Brain microvascular endothelial cell (primary cell): ENCODE data around the gene CENPP.

ENCODE experiments used
- DNase-seq: peaks from one replicate; pipeline ENCODE4 v3.0.0-alpha.2; 2020
- H3K27ac ChIP-seq: fragments of 250-450 bp; sonication (Bioruptor Pico); 2 replicates; pipeline ENCODE4 v1.5.1; 2020; ENCODE audit warnings: mild to moderate bottlenecking, moderate library complexity
- H3K27me3 ChIP-seq: fragments of 250-450 bp; sonication (Bioruptor Pico); replicated peaks from 2 replicates; pipeline ENCODE4 v1.5.1; 2020; ENCODE audit warnings: mild to moderate bottlenecking
- H3K36me3 ChIP-seq: fragments of 250-450 bp; sonication (Bioruptor Pico); replicated peaks from 2 replicates; pipeline ENCODE4 v1.5.1; 2020; ENCODE audit warnings: mild to moderate bottlenecking
- H3K4me3 ChIP-seq: 2 replicates; pipeline ENCODE4 v1.5.1; 2011; ENCODE audit warnings: low read depth, mild to moderate bottlenecking, control low read depth, low read length, moderate library complexity
- in situ Hi-C: cut with HindIII; loops from 2 replicates; pipeline ENCODE4 v1.10.0; 2017; ENCODE audit warnings: low sequenced_read_pairs, low pct_ligation_motif_present
- TF ChIP-seq, protein P1 (sequence below): IDR thresholded peaks from 2 replicates; pipeline ENCODE4 v1.5.1; 2011; ENCODE audit warnings: low read depth, mild to moderate bottlenecking, moderate library complexity, low read length, control low read depth, inconsistent platforms; ENCODE audit errors: missing control alignments

CENPP gene

DNA sequence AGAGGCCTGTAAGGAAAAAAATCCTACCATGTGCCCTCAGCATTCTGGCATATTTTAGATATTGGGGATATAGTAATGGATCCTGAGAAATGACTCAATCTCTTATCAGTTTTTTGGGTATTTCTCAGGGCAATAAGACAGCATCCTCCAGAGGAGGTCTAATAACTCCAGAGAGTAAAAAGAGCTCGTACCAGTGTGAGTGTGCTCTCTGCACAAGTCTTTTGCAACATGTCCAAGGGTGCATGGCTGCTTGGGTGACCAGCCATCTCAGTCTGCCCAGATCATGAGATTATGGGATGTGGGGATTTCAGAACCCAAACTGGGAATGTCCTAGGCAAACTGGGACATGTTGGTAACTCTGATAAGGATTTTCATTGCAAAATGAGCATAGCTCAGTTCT lies 141.3 kb downstream of the CENPP start:
- Histone ChIP-seq H3K4me3 (no peak overlapping the region), H3K27me3 (no peaks in the 10 kb centered on the region), H3K36me3 (no peaks in the 10 kb centered on the region), H3K27ac (no peak overlapping the region)
- in situ Hi-C loops: no loop called here
- DNase-seq: no peak
- TF ChIP-seq, protein P1, sequence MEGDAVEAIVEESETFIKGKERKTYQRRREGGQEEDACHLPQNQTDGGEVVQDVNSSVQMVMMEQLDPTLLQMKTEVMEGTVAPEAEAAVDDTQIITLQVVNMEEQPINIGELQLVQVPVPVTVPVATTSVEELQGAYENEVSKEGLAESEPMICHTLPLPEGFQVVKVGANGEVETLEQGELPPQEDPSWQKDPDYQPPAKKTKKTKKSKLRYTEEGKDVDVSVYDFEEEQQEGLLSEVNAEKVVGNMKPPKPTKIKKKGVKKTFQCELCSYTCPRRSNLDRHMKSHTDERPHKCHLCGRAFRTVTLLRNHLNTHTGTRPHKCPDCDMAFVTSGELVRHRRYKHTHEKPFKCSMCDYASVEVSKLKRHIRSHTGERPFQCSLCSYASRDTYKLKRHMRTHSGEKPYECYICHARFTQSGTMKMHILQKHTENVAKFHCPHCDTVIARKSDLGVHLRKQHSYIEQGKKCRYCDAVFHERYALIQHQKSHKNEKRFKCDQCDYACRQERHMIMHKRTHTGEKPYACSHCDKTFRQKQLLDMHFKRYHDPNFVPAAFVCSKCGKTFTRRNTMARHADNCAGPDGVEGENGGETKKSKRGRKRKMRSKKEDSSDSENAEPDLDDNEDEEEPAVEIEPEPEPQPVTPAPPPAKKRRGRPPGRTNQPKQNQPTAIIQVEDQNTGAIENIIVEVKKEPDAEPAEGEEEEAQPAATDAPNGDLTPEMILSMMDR: no peak

DNA sequence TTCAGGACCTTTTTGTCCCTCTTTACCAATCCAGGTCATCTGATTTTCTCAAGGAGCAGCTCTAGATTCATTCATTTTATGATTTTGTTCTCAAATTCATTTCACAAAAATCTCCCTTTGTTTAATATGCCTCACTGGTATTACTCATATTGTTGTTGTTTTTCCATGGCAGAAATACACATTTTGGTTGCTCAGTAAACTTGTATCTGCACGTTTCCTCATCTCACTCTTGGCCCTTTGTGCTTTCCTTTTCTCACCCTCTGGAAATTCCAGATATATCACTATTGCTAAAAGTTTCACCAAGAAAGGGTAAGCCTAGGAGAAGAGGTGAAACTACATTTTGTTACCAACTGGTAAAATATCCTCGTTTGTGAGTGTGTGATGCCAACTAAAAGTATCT lies 141.8 kb downstream of the CENPP start:
- in situ Hi-C loops: no loop called here
- H3K27ac ChIP-seq: no peak overlapping the region
- no peak for DNase-seq
- H3K4me3 ChIP-seq: no peak overlapping the region
- no peaks in the 10 kb centered on the region for H3K36me3 ChIP-seq
- TF ChIP-seq, protein P1: no peak
- H3K27me3 ChIP-seq: no peaks in the 10 kb centered on the region

DNA sequence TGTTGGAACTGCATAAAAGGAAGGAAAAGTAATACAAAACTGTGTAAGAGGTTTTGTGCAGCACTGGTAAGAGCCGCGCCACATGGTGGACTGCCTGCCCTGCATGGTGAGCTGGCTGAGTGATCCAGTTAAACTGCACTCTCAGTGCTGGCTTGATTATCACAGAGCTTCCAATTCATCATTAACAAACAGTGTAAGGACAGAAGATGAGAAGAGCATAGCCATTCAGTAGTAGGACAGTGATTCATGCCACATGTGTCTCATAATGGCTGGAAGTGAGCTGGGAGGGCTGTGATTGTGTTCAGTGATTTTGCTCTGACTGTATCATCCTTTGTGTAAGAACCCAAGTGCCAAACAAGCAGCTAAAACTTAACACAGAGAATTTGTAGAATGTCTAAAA lies 142.5 kb downstream of the CENPP start:
- in situ Hi-C loops: no loop called here
- H3K27ac ChIP-seq: no peak overlapping the region

DNA sequence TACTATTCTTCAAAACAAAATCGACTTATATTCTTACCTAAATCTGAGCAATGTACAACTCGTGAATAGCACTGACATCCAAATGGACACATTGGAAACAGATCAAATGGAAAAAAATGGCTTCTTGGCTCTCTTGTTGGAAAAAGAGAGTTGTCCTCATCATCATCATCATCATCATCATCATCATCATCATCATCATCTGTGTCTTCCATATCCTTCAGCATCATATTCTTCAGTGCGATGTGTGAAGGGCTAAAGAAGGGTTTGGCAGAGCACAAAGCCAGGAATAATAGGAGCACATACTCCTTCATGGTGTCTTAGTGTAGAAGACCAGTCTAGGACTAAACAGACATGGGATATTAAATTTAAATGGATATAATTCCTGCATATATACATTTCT lies 148.8 kb downstream of the CENPP start:
- Histone ChIP-seq H3K27me3 (no peaks in the 10 kb centered on the region), H3K4me3 (no peak overlapping the region), H3K36me3 (no peaks in the 10 kb centered on the region), H3K27ac (no peak overlapping the region)
- in situ Hi-C loops: no loop called here
- no peak for DNase-seq
- TF ChIP-seq, protein P1: no peak

More for the DNA sequence above, 142.5 kb downstream of the CENPP start:
- TF ChIP-seq, protein P1: no peak
- no peaks in the 10 kb centered on the region for H3K36me3 ChIP-seq
- no peaks in the 10 kb centered on the region for H3K27me3 ChIP-seq
- H3K4me3 ChIP-seq: no peak overlapping the region
- DNase-seq: no peak

DNA sequence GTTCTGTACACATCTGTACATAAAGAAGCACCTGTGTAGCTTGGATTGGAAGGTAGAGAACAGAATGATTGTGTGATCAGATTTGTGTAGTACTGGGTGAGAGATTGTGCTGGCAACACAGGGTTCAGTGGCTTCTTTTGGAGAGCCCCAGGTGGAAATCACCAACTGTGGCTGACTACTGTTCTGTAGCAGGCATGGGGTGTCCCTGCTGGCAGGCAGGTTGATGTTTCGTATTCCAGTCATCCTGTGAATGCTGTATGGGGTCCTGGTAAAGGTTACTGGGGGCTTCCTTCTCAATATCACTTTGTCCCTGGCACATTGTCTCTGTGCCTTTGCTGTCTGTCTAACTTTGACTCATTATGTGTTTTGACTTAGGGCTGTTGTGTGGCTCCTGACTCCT lies 151.2 kb downstream of the CENPP start:
- H3K27me3 ChIP-seq: no peaks in the 10 kb centered on the region
- in situ Hi-C loops: no loop called here
- DNase-seq: no peak
- no peaks in the 10 kb centered on the region for H3K36me3 ChIP-seq
- TF ChIP-seq, protein P1: no peak
- no peak overlapping the region for H3K4me3 ChIP-seq
- H3K27ac ChIP-seq: no peak overlapping the region

DNA sequence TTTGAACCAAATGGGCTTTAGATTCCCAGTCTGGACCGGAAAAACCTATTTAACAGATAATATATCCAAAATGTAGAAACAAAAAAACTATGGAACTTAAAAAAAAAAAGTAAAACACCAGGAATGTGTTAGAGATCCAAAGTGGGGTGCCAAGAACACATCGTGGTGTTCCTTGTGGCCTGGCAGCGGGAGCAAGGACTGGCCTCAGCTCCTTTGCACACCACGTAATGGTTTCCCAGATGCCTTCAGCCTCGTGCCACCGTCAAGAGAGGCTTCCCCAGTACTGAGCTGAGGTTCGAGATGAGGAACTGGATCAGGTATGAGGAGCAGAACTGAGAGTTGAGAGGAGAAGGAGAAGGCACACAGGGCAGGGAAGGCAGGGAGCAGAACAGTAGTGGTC lies 153.0 kb downstream of the CENPP start:
- in situ Hi-C loops: no loop called here
- Histone ChIP-seq H3K27ac (no peak overlapping the region), H3K36me3 (no peaks in the 10 kb centered on the region), H3K4me3 (no peak overlapping the region), H3K27me3 (no peaks in the 10 kb centered on the region)
- TF ChIP-seq, protein P1: no peak
- DNase-seq: no peak
